LNCAP (cell line): Measurements from ENCODE around the gene SNX9.

Source experiments
- TF ChIP-seq, protein P1 (sequence below): fragments of 450-650 bp; IDR thresholded peaks from 2 replicates; pipeline ENCODE4 v1.5.1; 2017; ENCODE audit warnings: mild to moderate bottlenecking

Gene SNX9

DNA sequence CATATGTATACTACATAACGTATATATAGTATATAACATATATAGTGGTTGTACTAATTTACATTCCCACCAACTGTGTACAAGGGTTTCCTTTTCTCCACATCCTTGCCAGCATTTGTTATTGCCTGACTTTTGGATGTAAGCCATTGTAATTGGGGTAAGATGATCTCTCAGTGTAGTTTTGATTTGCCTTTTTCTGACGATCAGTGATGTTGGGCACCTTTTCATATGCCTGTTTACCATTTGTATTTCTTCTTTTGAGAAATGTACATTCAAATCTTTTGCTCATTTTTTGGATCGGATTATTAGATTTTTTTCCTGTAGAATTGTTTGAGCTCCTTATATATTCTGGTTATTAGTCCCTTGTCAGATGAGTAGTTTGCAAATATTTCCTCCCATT, 170.0 kb downstream of the SNX9 start:
- TF ChIP-seq, protein P1, sequence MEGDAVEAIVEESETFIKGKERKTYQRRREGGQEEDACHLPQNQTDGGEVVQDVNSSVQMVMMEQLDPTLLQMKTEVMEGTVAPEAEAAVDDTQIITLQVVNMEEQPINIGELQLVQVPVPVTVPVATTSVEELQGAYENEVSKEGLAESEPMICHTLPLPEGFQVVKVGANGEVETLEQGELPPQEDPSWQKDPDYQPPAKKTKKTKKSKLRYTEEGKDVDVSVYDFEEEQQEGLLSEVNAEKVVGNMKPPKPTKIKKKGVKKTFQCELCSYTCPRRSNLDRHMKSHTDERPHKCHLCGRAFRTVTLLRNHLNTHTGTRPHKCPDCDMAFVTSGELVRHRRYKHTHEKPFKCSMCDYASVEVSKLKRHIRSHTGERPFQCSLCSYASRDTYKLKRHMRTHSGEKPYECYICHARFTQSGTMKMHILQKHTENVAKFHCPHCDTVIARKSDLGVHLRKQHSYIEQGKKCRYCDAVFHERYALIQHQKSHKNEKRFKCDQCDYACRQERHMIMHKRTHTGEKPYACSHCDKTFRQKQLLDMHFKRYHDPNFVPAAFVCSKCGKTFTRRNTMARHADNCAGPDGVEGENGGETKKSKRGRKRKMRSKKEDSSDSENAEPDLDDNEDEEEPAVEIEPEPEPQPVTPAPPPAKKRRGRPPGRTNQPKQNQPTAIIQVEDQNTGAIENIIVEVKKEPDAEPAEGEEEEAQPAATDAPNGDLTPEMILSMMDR = no peak

DNA sequence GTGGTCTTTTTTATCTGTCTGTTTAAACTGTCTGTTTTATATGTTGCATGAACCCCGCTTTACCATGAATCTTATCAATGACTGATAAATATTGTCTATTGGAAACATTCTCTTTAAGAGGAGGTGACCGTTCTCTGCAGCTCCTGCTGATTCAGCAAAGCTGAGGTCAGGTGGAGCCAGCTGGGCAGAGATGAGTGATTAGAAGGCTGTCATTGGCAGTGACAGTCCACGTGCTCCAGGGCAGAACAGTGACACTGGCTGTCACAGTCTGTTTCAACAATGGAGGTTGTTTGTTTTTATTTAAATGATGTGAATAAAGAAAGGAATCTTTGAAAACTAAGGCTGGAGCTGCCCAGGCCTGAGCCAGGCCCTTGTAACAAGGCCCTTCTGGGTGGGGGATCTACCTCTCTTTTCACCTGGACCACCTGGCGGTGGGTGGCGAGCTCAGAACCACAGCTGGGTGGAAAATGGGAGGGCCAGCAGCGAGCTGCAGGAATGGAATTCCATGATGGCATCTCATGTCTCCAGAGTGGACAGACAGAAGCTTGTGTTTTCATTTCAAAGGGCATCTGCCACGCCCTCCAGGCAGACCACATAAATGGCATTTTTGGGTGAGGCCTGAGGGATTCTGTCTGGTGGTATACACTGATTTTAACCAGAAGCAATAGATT, 171.2 kb downstream of the SNX9 start:
- TF ChIP-seq, protein P1 = no peak
